ENCODE data around the gene OCIAD2.
"Not testable (repeated sequence)": the region's sequence is repeated elsewhere in the genome, so short reads cannot be mapped to it uniquely, and the experiment has no call there.

The OCIAD2 gene

DNA sequence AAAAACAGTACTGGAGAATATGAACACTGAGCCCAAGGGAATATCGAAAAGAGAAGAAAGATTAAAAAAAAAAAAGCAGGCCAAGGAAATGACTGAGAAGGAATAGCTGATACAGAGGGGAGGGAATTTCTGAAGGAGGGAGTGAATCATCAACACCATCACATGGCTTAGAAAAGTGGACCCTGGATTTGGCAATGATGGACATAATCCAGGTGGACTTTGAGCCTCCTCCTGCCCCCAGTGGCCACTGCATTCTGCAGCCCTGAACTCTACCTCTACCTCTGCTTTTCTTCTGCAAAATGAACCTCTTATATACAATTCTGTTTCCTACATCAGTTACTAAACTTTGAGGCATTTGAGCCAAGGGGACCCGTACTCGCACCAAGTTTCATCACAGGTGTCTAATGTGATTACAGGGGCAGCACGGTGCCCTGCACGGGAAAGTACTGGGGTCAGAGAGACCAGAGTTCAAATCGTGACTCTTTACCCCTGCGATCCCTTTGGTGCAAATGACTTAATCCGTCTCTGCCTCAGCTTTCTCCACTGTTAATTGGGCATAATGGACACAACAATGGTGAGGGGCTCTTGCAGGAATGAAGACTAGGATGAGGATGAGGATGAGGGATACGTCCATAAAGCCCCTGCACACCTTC is 1.1 kb downstream of the OCIAD2 start:
- DNase-seq = no peak

DNA sequence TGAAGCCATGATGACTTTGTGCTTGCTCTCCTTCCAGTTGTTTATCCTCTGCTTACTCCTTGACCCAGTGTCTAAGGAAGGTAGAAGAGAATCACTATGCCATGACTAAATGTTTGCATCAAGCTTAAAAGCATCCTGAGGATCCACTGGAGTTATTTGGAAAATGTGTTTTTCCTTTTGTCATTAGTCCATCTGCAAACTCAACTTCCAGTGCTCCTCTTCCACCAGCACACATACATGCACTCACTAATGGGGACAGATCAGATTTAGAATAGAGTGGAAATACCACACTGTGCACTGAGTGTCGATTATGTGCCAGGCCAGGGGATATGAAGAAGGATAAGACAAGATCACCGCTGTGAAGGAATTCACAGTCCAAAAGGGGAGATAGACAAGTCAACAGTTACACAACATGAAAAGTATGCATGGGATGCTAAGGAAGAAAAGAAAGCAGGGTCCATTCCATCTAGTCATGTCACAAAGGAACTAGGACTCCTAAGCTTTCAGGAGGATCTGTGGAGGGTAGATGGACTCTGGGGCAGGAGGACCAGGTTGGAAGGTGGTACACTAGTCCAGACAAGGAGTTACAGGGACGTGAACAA is 1.9 kb downstream of the OCIAD2 start:
- DNase-seq = no peak

DNA sequence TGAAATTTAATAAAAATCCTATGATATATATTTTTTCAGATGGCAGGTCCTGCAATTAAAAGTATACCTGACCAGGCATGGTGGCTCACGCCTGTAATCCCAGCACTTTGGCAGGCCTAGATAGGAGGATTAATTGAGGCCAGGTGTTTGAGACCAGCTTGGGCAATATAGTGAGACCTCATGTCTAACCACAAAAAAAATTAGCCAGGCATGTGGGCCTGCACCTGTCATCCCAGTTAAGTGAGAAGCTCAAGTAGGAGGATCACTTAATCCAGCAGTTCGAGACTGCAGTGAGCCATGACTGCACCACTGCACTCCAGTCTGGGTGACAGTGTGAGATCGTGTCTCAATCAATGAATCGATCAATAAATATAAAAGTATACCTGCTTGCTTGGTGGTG is 2.5 kb downstream of the OCIAD2 start:
- DNase-seq = no peak

DNA sequence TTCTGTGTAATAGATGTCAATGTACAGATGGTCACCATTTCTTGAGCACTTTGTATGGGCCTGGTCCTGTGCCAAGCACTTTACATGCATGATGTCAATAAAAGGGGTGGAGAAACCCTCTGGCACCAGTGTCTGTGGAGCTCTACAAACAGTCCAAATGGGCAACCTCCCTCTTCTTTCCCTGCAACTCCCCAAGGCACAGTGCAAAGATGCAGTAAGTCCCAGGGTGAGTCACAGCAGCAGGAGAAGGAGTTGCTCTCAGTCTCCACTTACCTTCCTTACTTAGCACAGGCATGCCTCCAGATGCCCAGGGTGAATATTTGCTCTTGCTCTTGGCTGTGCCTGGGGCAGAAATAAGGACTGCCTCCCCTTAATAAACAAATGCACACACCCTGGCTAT is 4.3 kb downstream of the OCIAD2 start:
- no peak for DNase-seq

DNA sequence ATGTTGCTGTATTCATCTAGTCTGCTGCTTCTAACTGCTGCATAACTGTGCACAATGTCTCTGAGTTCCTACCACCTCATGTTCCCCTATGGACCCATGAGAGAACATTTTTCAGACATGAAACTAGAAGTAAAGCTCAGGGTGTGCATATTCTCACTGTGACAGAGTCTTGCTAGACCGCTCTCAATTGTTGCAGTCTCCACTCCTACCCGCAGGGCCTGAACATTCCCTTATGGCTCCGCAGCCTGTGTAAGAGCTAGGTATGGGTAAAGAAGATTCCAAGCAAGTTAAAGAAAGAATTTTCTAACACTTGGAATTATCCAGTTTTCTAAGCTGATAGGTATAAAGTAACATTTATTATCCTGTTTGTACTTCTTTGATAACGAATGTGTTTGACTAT is 5.4 kb downstream of the OCIAD2 start:
- no peak for DNase-seq

DNA sequence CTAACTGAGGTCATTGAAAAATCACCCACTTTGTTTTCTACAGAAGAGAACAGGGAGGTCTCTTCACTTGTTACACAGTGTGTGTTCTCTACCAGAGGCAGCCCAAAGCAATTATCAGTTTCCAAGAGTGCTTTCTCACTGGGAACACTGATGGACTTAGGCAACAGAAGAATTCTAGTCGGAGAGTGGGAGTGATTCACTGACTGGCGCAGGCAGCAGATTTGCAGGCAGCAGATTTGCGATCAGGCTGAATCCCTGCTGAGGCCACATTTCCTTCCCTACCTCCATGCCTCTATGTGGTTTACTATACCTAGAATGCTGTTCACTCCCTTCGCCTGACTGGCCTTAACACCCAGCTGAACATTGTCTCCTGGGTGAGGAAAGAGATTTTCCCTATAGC is 6.6 kb downstream of the OCIAD2 start:
- no peak for DNase-seq

DNA sequence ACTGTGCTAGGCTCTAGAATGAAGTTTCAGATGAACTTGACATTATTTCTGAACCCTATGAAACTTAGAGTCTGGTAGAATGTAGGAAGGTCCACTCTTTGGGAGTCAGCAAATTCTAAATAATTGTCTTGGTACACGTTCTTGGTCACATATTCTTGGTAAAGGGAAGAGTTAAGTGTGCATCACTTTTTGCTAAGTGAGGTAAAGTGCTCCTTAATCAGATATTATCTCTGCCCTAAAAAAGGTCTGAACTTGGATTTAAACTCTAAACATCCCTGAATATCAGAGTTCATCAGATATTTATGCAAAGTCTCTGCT is 7.2 kb downstream of the OCIAD2 start:
- DNase-seq = no peak

DNA sequence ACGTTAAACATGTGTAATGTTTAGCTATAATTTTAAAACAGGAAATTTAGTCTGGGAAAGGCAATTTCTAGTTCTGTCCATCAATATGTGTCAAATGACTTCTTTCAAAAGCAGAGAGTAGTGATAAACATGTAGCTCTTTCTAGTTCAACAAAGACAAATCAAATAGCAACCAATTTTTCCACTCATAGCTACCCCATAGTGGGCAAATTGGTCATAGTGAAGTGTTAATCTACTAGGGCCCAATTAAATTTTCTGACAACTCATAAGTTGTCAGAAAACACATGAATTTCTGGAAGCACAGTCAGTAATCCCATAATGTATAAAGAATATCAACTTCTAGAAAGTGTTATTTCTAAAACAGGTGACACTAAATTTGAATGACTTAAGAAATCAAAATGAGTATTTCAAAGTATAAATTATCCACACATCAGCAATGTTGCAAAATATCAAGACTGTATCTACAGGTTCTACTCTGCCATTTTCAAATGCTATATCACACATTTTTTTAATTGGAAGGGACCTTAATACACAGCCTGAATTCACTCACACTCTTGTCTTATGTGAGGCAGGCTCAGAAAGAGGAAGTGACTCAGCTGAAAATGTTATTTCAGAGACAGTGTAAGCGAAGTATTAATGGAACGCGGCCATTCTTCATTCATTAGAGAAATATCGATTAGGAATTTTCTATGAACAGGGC is 7.7 kb downstream of the OCIAD2 start:
- DNase-seq = no peak

DNA sequence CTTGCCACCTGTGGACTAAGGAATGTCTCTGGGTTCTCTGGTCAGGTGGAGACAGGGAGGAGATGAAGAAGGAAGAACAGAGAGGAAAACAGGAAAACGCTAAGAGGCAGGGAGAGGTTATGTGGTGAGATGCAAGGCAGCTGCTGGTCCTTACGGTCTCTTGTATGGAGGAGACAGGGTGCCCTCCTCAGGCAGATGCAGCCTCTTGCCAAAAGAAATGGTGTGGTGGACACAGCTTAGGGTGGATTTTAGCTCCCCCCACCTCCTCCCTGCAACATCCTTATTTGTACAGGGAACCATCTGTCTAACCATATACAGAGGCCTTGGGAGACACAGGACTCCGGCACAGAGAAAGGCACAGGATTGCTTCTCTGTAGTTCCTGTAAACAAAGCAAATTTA is 9.7 kb downstream of the OCIAD2 start:
- no peak for DNase-seq

DNA sequence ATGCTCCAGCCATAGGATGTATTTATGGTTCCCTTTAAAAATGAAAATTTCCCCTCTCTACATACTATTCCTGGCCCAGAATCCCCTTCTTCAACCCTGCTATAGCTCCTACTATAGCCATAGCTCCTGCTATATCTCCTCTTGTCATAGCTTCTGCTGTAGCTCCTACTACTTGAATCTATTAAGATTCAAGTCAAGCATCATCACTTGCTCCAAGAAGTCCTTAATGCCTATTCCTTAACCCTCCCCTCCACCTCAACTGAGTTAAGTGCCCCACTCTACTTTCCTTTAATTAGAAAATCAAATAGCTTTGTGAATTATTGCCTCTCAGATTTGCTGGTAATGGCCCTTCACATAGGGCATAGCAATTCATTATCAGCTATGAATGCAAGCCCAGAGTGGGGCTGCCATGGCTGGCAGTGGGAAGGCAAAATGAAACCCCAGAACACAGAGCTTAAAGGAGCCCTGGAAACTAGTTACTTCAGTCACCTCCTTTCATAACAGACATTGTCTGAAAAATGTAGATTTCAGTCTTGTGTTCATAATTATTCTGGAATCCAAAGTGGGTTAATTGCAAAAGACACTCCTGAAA is 15.4 kb downstream of the OCIAD2 start:
- DNase-seq = no peak

DNA sequence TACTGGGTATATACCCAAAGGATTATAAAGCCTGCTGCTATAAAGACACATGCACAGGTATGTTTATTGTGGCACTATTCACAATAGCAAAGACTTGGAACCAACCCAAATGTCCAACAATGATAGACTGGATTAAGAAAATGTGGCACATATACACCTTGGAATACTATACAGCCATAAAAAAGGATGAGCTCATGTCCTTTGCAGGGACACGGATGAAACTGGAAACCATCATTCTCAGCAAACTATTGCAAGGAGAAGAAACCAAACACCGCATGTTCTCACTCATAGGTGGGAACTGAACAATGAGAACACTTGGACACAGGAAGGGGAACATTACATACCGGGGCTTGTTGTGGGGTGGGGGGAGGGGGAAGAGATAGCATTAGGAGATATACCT is 16.8 kb downstream of the OCIAD2 start:
- not testable (repeated sequence) for DNase-seq

DNA sequence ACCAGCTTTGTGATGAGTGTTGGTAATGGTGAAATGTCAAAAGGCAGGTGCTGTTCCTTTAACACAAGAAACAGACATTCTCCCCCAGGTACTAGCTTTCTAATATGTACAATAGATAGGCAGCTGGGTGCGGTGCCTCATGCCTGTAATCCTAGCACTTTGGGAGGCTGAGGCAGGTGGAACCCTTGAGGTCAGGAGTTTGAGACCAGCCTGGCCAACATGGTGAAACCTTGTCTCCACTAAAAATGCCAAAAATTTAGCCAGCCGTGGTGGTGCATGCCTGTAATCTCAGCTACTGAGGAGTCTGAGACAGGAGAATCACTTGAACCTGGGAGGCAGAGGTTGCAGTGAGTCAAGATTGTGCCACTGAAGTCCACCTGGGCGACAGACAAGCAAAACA is 24.9 kb downstream of the OCIAD2 start:
- DNase-seq = not testable (repeated sequence)

DNA sequence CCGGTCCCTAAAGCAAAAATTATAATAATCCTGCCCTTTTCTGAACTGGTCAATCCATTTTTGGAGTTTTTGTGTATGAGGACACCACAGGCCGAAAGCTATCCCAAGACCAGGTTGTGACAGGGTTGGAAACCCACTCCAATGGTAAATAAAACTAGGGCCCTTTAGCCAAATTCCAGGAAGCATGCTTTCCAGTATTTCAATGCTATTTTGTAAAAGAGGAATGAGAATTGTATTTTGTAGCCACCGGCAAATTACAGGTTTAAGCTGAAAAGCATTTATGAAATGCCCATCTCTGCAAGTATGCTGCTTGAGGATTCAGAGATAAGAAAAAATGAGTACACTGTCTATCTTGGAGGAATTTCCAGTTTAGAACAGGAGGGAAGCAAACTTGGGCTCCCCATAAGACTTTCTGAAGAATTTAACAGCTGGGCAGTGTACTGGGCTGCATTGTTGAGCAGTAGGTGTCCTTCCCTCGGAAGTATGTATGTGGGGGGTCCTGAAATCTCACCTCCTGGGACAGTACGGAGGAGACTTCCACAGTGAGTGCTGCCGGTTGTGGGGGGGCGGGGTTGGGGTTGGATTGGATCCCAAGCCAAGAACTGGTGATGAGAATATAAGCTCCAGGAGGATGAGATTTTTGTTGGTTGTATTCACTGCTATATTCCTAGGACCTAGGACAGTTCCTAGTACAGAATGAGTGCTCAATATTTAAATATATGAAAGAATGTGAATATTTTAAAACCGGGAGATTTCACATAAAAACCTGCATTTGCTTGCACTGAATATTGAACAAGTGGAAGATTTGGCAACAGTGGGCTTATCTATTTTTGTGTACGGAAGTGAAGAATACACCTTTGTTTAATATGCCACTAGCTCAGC is 26.8 kb downstream of the OCIAD2 start:
- no peak for DNase-seq

DNA sequence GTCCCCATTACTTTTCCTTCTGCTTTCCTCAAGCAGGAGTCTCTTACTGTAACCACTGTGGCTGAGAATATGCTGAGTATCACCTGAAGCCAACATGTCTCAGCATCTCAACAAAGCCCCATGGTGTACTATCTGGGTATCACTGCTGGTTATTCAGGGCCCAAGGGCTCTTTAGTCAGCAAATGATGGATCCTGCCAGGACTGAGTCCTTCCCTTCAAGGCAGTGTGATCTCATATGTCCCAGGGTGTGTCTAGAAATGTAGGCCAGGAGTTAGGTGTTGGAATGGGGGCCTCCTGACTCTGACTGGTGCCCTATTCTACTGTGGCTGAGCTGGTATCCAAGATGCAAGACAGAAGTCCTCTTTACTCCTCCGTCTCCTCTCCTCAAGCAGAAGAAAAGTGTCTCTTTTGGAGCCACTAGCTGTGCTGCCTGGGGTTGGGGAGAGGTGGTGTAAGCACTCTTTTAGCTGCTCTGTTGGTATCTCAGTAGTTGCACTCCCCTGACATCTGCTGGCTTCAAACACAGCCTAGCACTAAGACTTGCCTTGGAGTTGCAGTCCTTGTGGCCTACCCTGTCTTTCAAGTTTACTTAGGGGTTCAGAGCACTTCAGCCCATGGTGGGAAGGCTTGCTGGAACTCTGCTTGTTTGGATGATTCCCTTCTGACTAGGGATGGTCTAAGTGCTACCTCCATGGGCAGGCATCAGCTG is 28.6 kb downstream of the OCIAD2 start:
- DNase-seq = no peak

DNA sequence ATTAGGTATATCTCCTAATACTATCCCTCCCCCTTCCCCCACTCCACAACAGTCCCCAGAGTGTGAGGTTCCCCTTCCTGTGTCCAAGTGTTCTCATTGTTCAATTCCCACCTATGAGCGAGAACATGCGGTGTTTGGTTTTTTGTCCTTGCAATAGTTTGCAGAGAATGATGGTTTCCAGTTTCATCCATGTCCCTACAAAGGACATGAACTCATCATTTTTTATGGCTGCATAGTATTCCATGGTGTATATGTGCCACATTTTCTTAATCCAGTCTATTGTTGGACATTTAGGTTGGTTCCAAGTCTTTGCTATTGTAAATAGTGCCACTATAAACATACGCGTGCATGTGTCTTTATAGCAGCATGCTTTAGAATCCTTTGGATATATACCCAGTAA is 41.9 kb downstream of the OCIAD2 start:
- not testable (repeated sequence) for DNase-seq

DNA sequence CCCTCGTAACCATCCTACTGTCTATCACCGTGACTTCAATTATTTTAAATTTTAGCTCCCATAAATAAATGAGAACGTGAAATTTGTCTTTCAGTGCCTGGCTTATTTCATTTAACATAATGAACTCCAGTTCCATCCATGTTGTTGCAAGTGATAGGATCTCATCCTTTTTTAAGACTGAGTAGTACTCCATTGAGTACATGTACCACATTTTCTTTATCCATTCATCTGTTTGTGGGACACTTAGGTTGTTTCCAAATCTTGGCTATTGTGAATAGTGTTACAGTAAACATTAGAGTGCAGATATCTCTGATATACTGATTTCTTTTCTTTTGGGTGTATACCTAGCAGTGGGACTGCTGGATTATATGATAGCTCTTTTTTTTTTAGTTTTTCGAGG is 42.8 kb downstream of the OCIAD2 start:
- no peak for DNase-seq

DNA sequence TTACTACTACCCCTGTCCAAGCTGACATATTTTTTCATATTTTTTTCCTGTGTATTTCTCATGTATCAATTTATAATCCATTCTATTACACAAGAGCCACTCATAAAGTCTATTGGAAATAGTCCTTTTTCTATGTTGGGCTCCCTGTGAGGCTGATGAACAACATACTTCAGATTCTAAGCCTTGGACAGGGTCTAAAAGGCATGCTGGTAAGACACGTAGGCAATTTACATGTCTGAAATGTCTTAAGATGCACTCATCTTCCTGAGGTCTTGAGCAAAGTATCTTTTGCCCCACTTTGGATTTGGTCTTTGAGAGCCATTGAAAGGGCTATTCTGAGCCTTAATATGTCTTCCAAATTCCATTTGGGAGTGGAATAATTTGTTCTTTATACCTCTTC is 43.9 kb downstream of the OCIAD2 start:
- no peak for DNase-seq

DNA sequence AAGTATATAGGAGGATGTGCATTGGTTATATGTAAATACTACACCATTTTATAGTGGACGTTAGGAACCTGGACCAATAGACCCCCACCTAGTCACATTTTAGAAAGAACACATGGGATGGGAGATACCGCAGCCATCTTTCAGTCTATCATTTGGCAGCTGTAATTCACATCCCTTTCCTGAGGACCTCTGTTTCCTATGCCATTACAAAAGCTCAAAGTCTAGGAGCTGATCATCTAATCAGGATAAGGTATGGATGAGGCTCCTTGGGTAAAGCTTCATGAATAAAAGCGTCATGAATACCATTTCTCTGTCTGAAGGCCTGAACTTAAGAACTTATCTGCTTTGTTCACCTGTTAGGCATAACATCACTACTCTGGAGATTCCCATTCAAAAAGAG is 44.5 kb downstream of the OCIAD2 start:
- no peak for DNase-seq

DNA sequence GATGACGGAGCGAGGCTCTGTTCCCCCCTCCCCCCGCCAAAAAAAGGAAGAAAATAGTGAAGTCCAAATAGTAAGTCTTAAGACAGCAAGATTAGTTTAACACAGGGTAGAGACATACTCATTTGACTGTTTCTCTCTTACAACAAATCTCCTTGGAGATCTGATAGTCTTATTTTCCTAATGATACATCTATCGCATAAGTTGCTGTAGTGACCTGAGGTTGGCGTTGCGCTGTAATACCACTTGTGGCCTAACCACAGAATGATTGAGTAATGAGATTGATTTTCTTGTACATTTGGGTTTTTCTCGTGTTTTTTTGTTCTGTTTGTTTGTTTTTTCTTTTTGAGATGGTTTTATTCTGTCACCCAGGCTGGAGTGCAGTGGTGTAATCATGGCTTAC is 48.4 kb downstream of the OCIAD2 start:
- no peak for DNase-seq

DNA sequence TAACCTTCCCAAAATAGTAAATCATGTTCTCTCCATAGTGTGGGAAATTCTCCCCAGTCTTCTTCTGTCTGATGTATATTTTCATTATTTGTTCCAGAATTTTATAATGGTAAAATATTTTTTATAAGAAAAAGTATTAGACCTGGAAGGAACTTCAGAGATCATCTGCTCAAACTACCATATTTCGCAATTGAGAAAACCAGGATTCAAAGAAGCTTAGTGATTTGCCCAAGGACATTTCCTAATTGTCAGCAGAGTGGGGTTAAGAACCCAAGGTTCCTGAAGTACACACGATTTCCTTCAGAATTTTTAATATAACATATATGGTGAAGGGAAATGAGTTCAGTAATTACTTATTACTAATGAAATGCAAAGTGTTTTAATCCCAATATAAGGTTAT is 51.6 kb downstream of the OCIAD2 start:
- DNase-seq = no peak

DNA sequence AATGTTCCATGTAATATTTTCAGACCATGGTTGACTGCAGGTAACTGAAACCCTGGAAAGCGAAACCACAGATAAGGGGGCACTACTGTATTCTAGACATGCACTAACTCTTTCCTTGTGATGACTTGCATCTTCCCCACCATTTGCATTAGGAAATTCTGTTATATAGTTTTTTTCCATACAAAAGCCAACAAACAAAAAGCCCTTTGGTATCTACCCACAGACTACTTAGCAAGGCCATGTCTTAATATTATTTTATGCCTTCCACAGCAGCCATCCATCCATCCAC is 52.2 kb downstream of the OCIAD2 start:
- no peak for DNase-seq

DNA sequence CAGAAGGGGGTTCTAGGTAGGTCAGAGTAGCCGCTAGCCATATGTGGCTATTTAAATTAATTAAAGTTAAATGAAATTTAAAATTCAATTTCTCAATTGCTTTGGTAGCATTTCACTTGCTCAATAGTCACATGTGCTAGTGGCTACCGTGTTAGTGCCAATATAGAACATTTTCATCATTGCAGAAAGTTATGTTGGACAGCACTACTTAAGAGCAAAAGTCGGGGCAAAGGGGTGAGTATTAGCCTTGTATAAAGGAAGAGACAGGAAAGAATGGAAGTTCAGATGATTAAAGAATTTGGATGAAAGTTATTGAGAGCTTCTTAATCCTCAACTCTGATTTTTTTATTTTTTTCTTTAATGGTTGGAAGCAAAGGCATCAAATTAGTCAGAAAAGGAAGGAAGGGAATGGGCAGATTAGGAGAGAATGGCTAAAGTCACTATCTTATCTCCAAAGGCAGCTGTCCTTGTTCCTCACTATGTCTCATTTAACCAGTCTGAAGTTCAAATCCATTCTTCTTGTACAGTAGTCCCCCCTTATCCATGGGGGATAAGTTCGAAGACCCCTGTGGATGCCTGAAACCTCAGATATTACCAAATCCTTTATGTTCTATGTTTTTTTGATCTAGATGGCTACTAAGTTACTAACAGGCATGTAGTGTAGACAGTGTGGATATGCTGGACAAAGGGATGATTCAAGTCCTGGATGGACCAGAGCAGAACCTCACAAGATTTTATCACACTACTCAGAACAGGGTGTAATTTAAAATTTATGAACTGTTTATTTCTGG is 52.8 kb downstream of the OCIAD2 start:
- no peak for DNase-seq
